ENCODE measurements around the gene METTL5. TPM values are rescaled to one million over a fixed set of nuclear protein-coding genes. Genes with fewer than 3 reads are reported as not detected.

METTL5 gene
- total RNA-seq, 1 experiment from 2014 or later: 94.7 TPM

GRCh38 chr2:169815849-169816248, 8.9 kb downstream of the METTL5 start:
- Histone ChIP-seq H3K9ac (ENCODE audit: extremely low read depth, insufficient read length, low read length) (no peak overlapping the region), H2AFZ (ENCODE audit: low read length) (no peak overlapping the region), H3K23me2 (ENCODE audit: insufficient read length, low read depth, low read length, poor library complexity, severe bottlenecking) (no peaks in the 10 kb centered on the region), H3K27ac (ENCODE audit: insufficient read length, low read depth, low read length) (no peak overlapping the region), H3K4ac (ENCODE audit: low read depth, low read length) (no peak overlapping the region), H3K23ac (ENCODE audit: insufficient read length, low read depth, low read length) (no peak overlapping the region), H3K4me2 (ENCODE audit: insufficient read depth, insufficient read length, low read length) (no peak overlapping the region), H3T11ph (ENCODE audit: low read length) (no peak overlapping the region), H4K20me1 (ENCODE audit: control insufficient read depth, insufficient read depth, insufficient read length) (no peaks in the 10 kb centered on the region), H3K4me1 (ENCODE audit: insufficient read depth, low read length) (no peaks in the 10 kb centered on the region), H2BK120ac (ENCODE audit: low read depth, low read length, poor library complexity, severe bottlenecking) (no peak overlapping the region), H3K79me2 (ENCODE audit: insufficient read depth, low read length) (no peaks in the 10 kb centered on the region; the same call in 1 of the 2 replicates), H3K18ac (ENCODE audit: insufficient read length, low read depth, low read length) (no peak overlapping the region), H4K5ac (ENCODE audit: insufficient read length, low read depth, low read length) (no peak overlapping the region), H3K14ac (ENCODE audit: insufficient read depth, low read length) (no peak overlapping the region), H2BK5ac (ENCODE audit: insufficient read length, low read length) (no peak overlapping the region), H3K9me3 (ENCODE audit: control insufficient read depth, low read depth, low read length) (no peaks in the 10 kb centered on the region), H2BK20ac (ENCODE audit: low read depth, low read length, poor library complexity, severe bottlenecking) (no peak overlapping the region), H4K91ac (ENCODE audit: insufficient read length, low read depth, low read length) (no peak overlapping the region), H4K8ac (replicated peaks; ENCODE audit: insufficient read length, low read depth, low read length) (no peak overlapping the region), H3K79me1 (ENCODE audit: insufficient read depth, low read depth, low read length, poor library complexity, severe bottlenecking) (peaks cover 3% of the 10 kb centered on the region), H2BK12ac (ENCODE audit: insufficient read length, low read depth, low read length) (no peak overlapping the region), H2BK15ac (ENCODE audit: low read depth, low read length) (no peak overlapping the region), H2AK5ac (ENCODE audit: insufficient read length, low read length) (no peak overlapping the region), H3K56ac (ENCODE audit: insufficient read length, low read depth, low read length) (no peak overlapping the region), H3K27me3 (ENCODE audit: insufficient read depth, low read length) (no peaks in the 10 kb centered on the region)
- H3K9me3 Mint-ChIP-seq: peaks cover 11% of the 10 kb centered on the region in 2 experiments; a peak in 4 of 5 replicates
- no peak for DNase-seq
- no CpG with 5 or more reads among the region's 1 CpG for WGBS (ENCODE audit: extremely low coverage, insufficient read length, low lambda C conversion rate)
- peaks cover 8% of the 10 kb centered on the region in 2 experiments for H3K4me1 Mint-ChIP-seq
- peaks cover 56 to 81% (median 81%) of the 10 kb centered on the region in 3 experiments for H3K36me3 Mint-ChIP-seq (ENCODE audit: insufficient read depth in 1 of 3, low read depth in 3 of 3)
- H3K4me3 Mint-ChIP-seq: no peak overlapping the region
- H3K27ac Mint-ChIP-seq: no peak overlapping the region
- no peaks in the 10 kb centered on the region for H3K27me3 Mint-ChIP-seq (ENCODE audit: low read depth)
- no peak for TF ChIP-seq CTCF (conservative IDR thresholded peaks at IDR 0.05)

Measured in H9 (cell line).